Spleen (tissue), 7 donors: Measurements from ENCODE around the gene SLC35F3.

Experiments used
- CTCF ChIP-seq, 11 experiments: fragments of 200-600 bp in 7 of 11; fragments of 450-650 bp in 4 of 11; sonication (generic) in 4 of 11; IDR thresholded peaks in 8 of 11; conservative IDR thresholded peaks in 3 of 11; 1 replicate in 7 of 11; 2 replicates in 4 of 11; pipeline versions ENCODE4 v1.4.0 to v1.8.0; 2016 to 2021; ENCODE audit warnings: antibody characterized with exemption in 11 of 11, inconsistent platforms in 4 of 11, mild to moderate bottlenecking in 1 of 11
- POLR2A ChIP-seq, 3 donors: fragments of 450-650 bp; IDR thresholded peaks; one replicate each; pipeline ENCODE4 v1.5.1; 2017; ENCODE audit warnings: antibody characterized with exemption in 3 of 3, mild to moderate bottlenecking in 1 of 3
- POLR2AphosphoS5 ChIP-seq, 3 donors: sonication (generic); formaldehyde crosslinking; IDR thresholded peaks; one replicate each; pipeline ENCODE4 v1.5.1; 2017; ENCODE audit warnings: antibody characterized with exemption in 3 of 3
- donor health status: DM: no; HTN: no; CAD: no; lungs with moderate emphysema.
- donor health status: DM: no; HTN: no; CAD: no.
- donor health status: DM: no; HTN: no; CAD: no.

- no peak for TF ChIP-seq CTCF (IDR thresholded peaks at IDR 0.05 in 8 of 11, conservative IDR thresholded peaks at IDR 0.05 in 3 of 11)
- TF ChIP-seq POLR2A (IDR thresholded peaks at IDR 0.05): no peak
- no peak for TF ChIP-seq POLR2AphosphoS5 (IDR thresholded peaks at IDR 0.05)
Observed at GRCh38 chr1:234067581-234068337, 163.3 kb downstream of the SLC35F3 start.
